Measurements from ENCODE around the gene RNF19B. TPM values are rescaled to one million over a fixed set of nuclear protein-coding genes. Genes with fewer than 3 reads are reported as not detected.
A peak's percentile ranks its signal among the peaks of the same experiment; 100 is the strongest.

The RNF19B gene
- total RNA-seq, 2 experiments from 2014 or later: 8.8 to 10.2 TPM

- no peak for DNase-seq
- Mint-ChIP-seq H3K36me3 (no peaks in the 10 kb centered on the region), H3K9me3 (no peaks in the 10 kb centered on the region), H3K27ac (no peak overlapping the region), H3K4me3 (no peak overlapping the region), H3K4me1 (peaks cover 5% of the 10 kb centered on the region), H3K27me3 (peaks cover 48% of the 10 kb centered on the region)
Observed at GRCh38 chr1:32898056-32898455, 66.6 kb downstream of the RNF19B start.

- H3K4me3 Mint-ChIP-seq: no peak overlapping the region
- peaks cover 46% of the 10 kb centered on the region for H3K27me3 Mint-ChIP-seq
- peaks cover 5% of the 10 kb centered on the region for H3K4me1 Mint-ChIP-seq
- H3K9me3 Mint-ChIP-seq: no peaks in the 10 kb centered on the region
- H3K27ac Mint-ChIP-seq: no peak overlapping the region
- no peaks in the 10 kb centered on the region for H3K36me3 Mint-ChIP-seq
- no peak for DNase-seq
Observed at GRCh38 chr1:32897082-32898049, 67.2 kb downstream of the RNF19B start.

GRCh38 chr1:32896451-32896850, 68.2 kb downstream of the RNF19B start:
- no peak for DNase-seq
- Mint-ChIP-seq H3K9me3 (no peaks in the 10 kb centered on the region), H3K4me1 (peaks cover 3% of the 10 kb centered on the region), H3K36me3 (no peaks in the 10 kb centered on the region), H3K27me3 (peaks cover 46% of the 10 kb centered on the region), H3K4me3 (no peak overlapping the region), H3K27ac (no peak overlapping the region)

GRCh38 chr1:32895325-32896215, 69.0 kb downstream of the RNF19B start:
- Mint-ChIP-seq H3K4me3 (no peak overlapping the region), H3K27me3 (peaks cover 50% of the 10 kb centered on the region), H3K27ac (no peak overlapping the region), H3K4me1 (peaks cover 3% of the 10 kb centered on the region), H3K36me3 (no peaks in the 10 kb centered on the region), H3K9me3 (no peaks in the 10 kb centered on the region)
- no peak for DNase-seq

- H3K27ac Mint-ChIP-seq: no peak overlapping the region
- H3K27me3 Mint-ChIP-seq: peaks cover 45% of the 10 kb centered on the region
- H3K4me1 Mint-ChIP-seq: peaks cover 3% of the 10 kb centered on the region
- no peaks in the 10 kb centered on the region for H3K9me3 Mint-ChIP-seq
- H3K36me3 Mint-ChIP-seq: no peaks in the 10 kb centered on the region
- DNase-seq: no peak
- H3K4me3 Mint-ChIP-seq: no peak overlapping the region
Observed at GRCh38 chr1:32894681-32895080, 69.9 kb downstream of the RNF19B start.

- no peaks in the 10 kb centered on the region for H3K36me3 Mint-ChIP-seq
- H3K9me3 Mint-ChIP-seq: no peaks in the 10 kb centered on the region
- peak overlapping the region; percentile 56 for H3K4me3 Mint-ChIP-seq
- peaks cover 3% of the 10 kb centered on the region for H3K4me1 Mint-ChIP-seq
- no peak overlapping the region for H3K27ac Mint-ChIP-seq
- no peak for DNase-seq
- peaks cover 45% of the 10 kb centered on the region for H3K27me3 Mint-ChIP-seq
Observed at GRCh38 chr1:32894019-32894600, 70.5 kb downstream of the RNF19B start.

- DNase-seq: no peak
- H3K27me3 Mint-ChIP-seq: peaks cover 50% of the 10 kb centered on the region
Observed at GRCh38 chr1:32893198-32894018, 71.2 kb downstream of the RNF19B start.

GRCh38 chr1:32892368-32893197, 72.0 kb downstream of the RNF19B start:
- DNase-seq: peak; percentile 78
- Mint-ChIP-seq H3K4me3 (peak overlapping the region; percentile 12), H3K27ac (no peak overlapping the region), H3K9me3 (no peaks in the 10 kb centered on the region), H3K27me3 (peaks cover 58% of the 10 kb centered on the region), H3K4me1 (peaks cover 3% of the 10 kb centered on the region), H3K36me3 (no peaks in the 10 kb centered on the region)

More at GRCh38 chr1:32893198-32894018, 71.2 kb downstream of the RNF19B start:
- Mint-ChIP-seq H3K27ac (no peak overlapping the region), H3K4me3 (peak overlapping the region; percentile 56), H3K4me1 (peaks cover 3% of the 10 kb centered on the region), H3K36me3 (no peaks in the 10 kb centered on the region), H3K9me3 (no peaks in the 10 kb centered on the region)

GRCh38 chr1:32891630-32892029, 73.0 kb downstream of the RNF19B start:
- Mint-ChIP-seq H3K36me3 (no peaks in the 10 kb centered on the region), H3K27me3 (peaks cover 67% of the 10 kb centered on the region), H3K4me3 (no peak overlapping the region), H3K27ac (no peak overlapping the region), H3K9me3 (no peaks in the 10 kb centered on the region), H3K4me1 (peaks cover 3% of the 10 kb centered on the region)
- no peak for DNase-seq

- Mint-ChIP-seq H3K9me3 (no peaks in the 10 kb centered on the region), H3K27ac (no peak overlapping the region), H3K4me1 (peaks cover 3% of the 10 kb centered on the region), H3K36me3 (no peaks in the 10 kb centered on the region), H3K27me3 (peaks cover 70% of the 10 kb centered on the region), H3K4me3 (no peak overlapping the region)
- DNase-seq: no peak
Observed at GRCh38 chr1:32891241-32891570, 73.4 kb downstream of the RNF19B start.

- no peaks in the 10 kb centered on the region for H3K36me3 Mint-ChIP-seq
- no peaks in the 10 kb centered on the region for H3K9me3 Mint-ChIP-seq
- H3K4me1 Mint-ChIP-seq: peaks cover 3% of the 10 kb centered on the region
- no peak overlapping the region for H3K27ac Mint-ChIP-seq
- peaks cover 73% of the 10 kb centered on the region for H3K27me3 Mint-ChIP-seq
- DNase-seq: no peak
- no peak overlapping the region for H3K4me3 Mint-ChIP-seq
Observed at GRCh38 chr1:32890516-32891240, 73.9 kb downstream of the RNF19B start.

- no peak overlapping the region for H3K27ac Mint-ChIP-seq
- no peak for DNase-seq
- H3K27me3 Mint-ChIP-seq: peaks cover 78% of the 10 kb centered on the region
- H3K4me3 Mint-ChIP-seq: no peak overlapping the region
- peaks cover 3% of the 10 kb centered on the region for H3K4me1 Mint-ChIP-seq
- no peaks in the 10 kb centered on the region for H3K36me3 Mint-ChIP-seq
- no peaks in the 10 kb centered on the region for H3K9me3 Mint-ChIP-seq
Observed at GRCh38 chr1:32889731-32890278, 74.8 kb downstream of the RNF19B start.

Data from activated naive CD8-positive, alpha-beta T cell treated with anti-CD3 and anti-CD28 coated beads for 36 hours (primary cell).